Sciatic nerve (tissue), 2 donors: ENCODE data around the gene TLCD2. TPM values are rescaled to one million over a fixed set of nuclear protein-coding genes. Genes with fewer than 3 reads are reported as not detected.
A peak's percentile ranks its signal among the peaks of the same experiment; 100 is the strongest.
"Not testable (repeated sequence)": the region's sequence is repeated elsewhere in the genome, so short reads cannot be mapped to it uniquely, and the experiment has no call there.

Source experiments
- ATAC-seq: fragments of 200-7000 bp; cut with Tn5 transposase; one replicate; pipeline ENCODE4 v1.9.1; 2020; ENCODE audit warnings: mild to moderate bottlenecking, moderate library complexity
- DNase-seq: peaks from one replicate; pipeline ENCODE4 v3.0.0-alpha.2; 2020; ENCODE audit warnings: low spot score
- intact Hi-C: fragments of 100-400 bp; cut with DNase I; formaldehyde crosslinking; loops from one replicate; pipeline ENCODE4 v1.14.2; 2022
- total RNA-seq: library from RNA; stranded (reverse); fragmentation: NEBNext Ultra II Directional; extraction: Animal tissue kit (Norgen Biotek cat#: 25700); gene quantifications from one replicate; pipeline ENCODE4 v1.2.1, GENCODE V29; 2021
- donor health status: DM: no; HTN: no; CAD: no.
- donor health status: DM: no; HTN: no; CAD: no.

TLCD2 gene
- total RNA-seq, 1 donor from 2014 or later = 13.6 TPM

- intact Hi-C loops, ATAC-seq, DNase-seq: not testable (repeated sequence)
Measured at GRCh38 chr17:1708791-1709346, 1.3 kb downstream of the TLCD2 start.

- intact Hi-C loops = no loop called here
- ATAC-seq = no peak
- no peak for DNase-seq
Measured at GRCh38 chr17:1707107-1707506, 3.1 kb downstream of the TLCD2 start.

GRCh38 chr17:1705004-1705403 lies 5.2 kb downstream of the TLCD2 start:
- ATAC-seq = no peak
- intact Hi-C loops = no loop called here
- DNase-seq = no peak

- intact Hi-C loops = no loop called here
- ATAC-seq (no peak), DNase-seq (no peak)
Measured at GRCh38 chr17:1703063-1703462, 7.1 kb downstream of the TLCD2 start.

- DNase-seq, ATAC-seq, intact Hi-C loops: not testable (repeated sequence)
Measured at GRCh38 chr17:1699891-1700290, 10.3 kb downstream of the TLCD2 start.

- no peak for ATAC-seq
- intact Hi-C loops = no loop called here
- no peak for DNase-seq
Measured at GRCh38 chr17:1697681-1698080, 12.5 kb downstream of the TLCD2 start.

- ATAC-seq (no peak), DNase-seq (no peak)
- intact Hi-C loops = no loop called here
Measured at GRCh38 chr17:1695365-1695764, 14.8 kb downstream of the TLCD2 start.

- no peak for DNase-seq
- no peak for ATAC-seq
- intact Hi-C loops = no loop called here
Measured at GRCh38 chr17:1693339-1693738, 16.8 kb downstream of the TLCD2 start.

GRCh38 chr17:1690544-1691221 lies 19.5 kb downstream of the TLCD2 start:
- DNase-seq (no peak), ATAC-seq (no peak)
- intact Hi-C loops = no loop called here

- DNase-seq, ATAC-seq, intact Hi-C loops: not testable (repeated sequence)
Measured at GRCh38 chr17:1688405-1688804, 21.8 kb downstream of the TLCD2 start.

GRCh38 chr17:1686086-1686485 lies 24.1 kb downstream of the TLCD2 start:
- no peak for ATAC-seq

GRCh38 chr17:1684378-1685189 lies 25.6 kb downstream of the TLCD2 start, which contains the start of gene PRPF8:
TSS of gene PRPF8 (minus strand) at chr17:1684867. CDS start at chr17:1684571, 296 bp downstream.
- intact Hi-C loops = no loop called here
- DNase-seq (peak; percentile 99), ATAC-seq (peak; percentile 100)

More at GRCh38 chr17:1686086-1686485, 24.1 kb downstream of the TLCD2 start:
- no peak for DNase-seq
- intact Hi-C loops = no loop called here

GRCh38 chr17:1683459-1683858 lies 26.7 kb downstream of the TLCD2 start:
- DNase-seq (no peak), ATAC-seq (no peak)
- intact Hi-C loops = no loop called here

GRCh38 chr17:1676401-1676800 lies 33.8 kb downstream of the TLCD2 start:
- intact Hi-C loops = no loop called here
- ATAC-seq (no peak), DNase-seq (no peak)

- DNase-seq (no peak), ATAC-seq (no peak)
- intact Hi-C loops = no loop called here
Measured at GRCh38 chr17:1673041-1673785, 37.0 kb downstream of the TLCD2 start.

GRCh38 chr17:1663934-1664333 lies 46.2 kb downstream of the TLCD2 start:
- intact Hi-C loops, ATAC-seq: not testable (repeated sequence)

GRCh38 chr17:1661045-1661444 lies 49.1 kb downstream of the TLCD2 start:
- intact Hi-C loops = no loop called here
- no peak for DNase-seq
- ATAC-seq = no peak

More at GRCh38 chr17:1663934-1664333, 46.2 kb downstream of the TLCD2 start:
- DNase-seq = not testable (repeated sequence)

GRCh38 chr17:1658100-1658499 lies 52.1 kb downstream of the TLCD2 start:
- ATAC-seq = no peak
- intact Hi-C loops = no loop called here

GRCh38 chr17:1653735-1654134 lies 56.4 kb downstream of the TLCD2 start:
- DNase-seq (no peak), ATAC-seq (no peak)
- intact Hi-C loops = no loop called here

More at GRCh38 chr17:1658100-1658499, 52.1 kb downstream of the TLCD2 start:
- no peak for DNase-seq
